Epidermal melanocyte (primary cell): ENCODE data around the gene PPHLN1.
"Not testable (repeated sequence)": the region's sequence is repeated elsewhere in the genome, so short reads cannot be mapped to it uniquely, and the experiment has no call there.

ENCODE experiments used
- DNase-seq: peaks from one replicate; pipeline ENCODE4 v3.0.0; 2011; ENCODE audit warnings: low spot score; ENCODE audit not compliant: insufficient read length

PPHLN1 gene

GRCh38 chr12:42370013-42370412 lies 44.0 kb downstream of the PPHLN1 start:
- no peak for DNase-seq

- DNase-seq, result no peak
Measured at GRCh38 chr12:42372154-42372791, 46.3 kb downstream of the PPHLN1 start.

- DNase-seq, result no peak
Measured at GRCh38 chr12:42373669-42374068, 47.7 kb downstream of the PPHLN1 start.

- no peak for DNase-seq
Measured at GRCh38 chr12:42380733-42381132, 54.8 kb downstream of the PPHLN1 start.

GRCh38 chr12:42382013-42382696 lies 56.2 kb downstream of the PPHLN1 start:
- no peak for DNase-seq

GRCh38 chr12:42385326-42385841 lies 59.4 kb downstream of the PPHLN1 start:
- DNase-seq, result no peak

- no peak for DNase-seq
Measured at GRCh38 chr12:42386308-42386707, 60.3 kb downstream of the PPHLN1 start.

GRCh38 chr12:42388086-42388485 lies 62.1 kb downstream of the PPHLN1 start:
- DNase-seq, result not testable (repeated sequence)

GRCh38 chr12:42394429-42394828 lies 68.5 kb downstream of the PPHLN1 start:
- no peak for DNase-seq

- DNase-seq, result no peak
Measured at GRCh38 chr12:42396473-42397259, 70.7 kb downstream of the PPHLN1 start.

GRCh38 chr12:42402821-42403411 lies 76.9 kb downstream of the PPHLN1 start:
- DNase-seq, result no peak

GRCh38 chr12:42407306-42407705 lies 81.3 kb downstream of the PPHLN1 start:
- DNase-seq, result no peak

- no peak for DNase-seq
Measured at GRCh38 chr12:42409471-42409870, 83.5 kb downstream of the PPHLN1 start.

- DNase-seq, result no peak
Measured at GRCh38 chr12:42410340-42410739, 84.4 kb downstream of the PPHLN1 start.

- DNase-seq, result no peak
Measured at GRCh38 chr12:42420395-42420794, 94.4 kb downstream of the PPHLN1 start.

- DNase-seq, result no peak
Measured at GRCh38 chr12:42421844-42422779, 96.1 kb downstream of the PPHLN1 start.

- no peak for DNase-seq
Measured at GRCh38 chr12:42422785-42423184, 96.8 kb downstream of the PPHLN1 start.

GRCh38 chr12:42426746-42427145 lies 100.8 kb downstream of the PPHLN1 start:
- DNase-seq, result no peak

- no peak for DNase-seq
Measured at GRCh38 chr12:42428850-42429249, 102.9 kb downstream of the PPHLN1 start.

GRCh38 chr12:42432517-42433140 lies 106.7 kb downstream of the PPHLN1 start:
- DNase-seq, result no peak
